C4-2B (cell line): Measurements from ENCODE around the gene YLPM1.

Experiments
- CTCF ChIP-seq: fragments of 450-650 bp; conservative IDR thresholded peaks from 2 replicates; pipeline ENCODE4 v1.5.1; 2017; ENCODE audit warnings: mild to moderate bottlenecking
- ZFX ChIP-seq: fragments of 450-650 bp; IDR thresholded peaks from 2 replicates; pipeline ENCODE4 v1.6.1; 2017

GRCh38 chr14:74834692-74835392, 71.7 kb downstream of the YLPM1 start:
- TF ChIP-seq CTCF (no peak), ZFX (no peak)
